WTC11 (cell line): ENCODE measurements around the gene LDB3. TPM values are rescaled to one million over a fixed set of nuclear protein-coding genes. Genes with fewer than 3 reads are reported as not detected.

Source experiments
- ATAC-seq: fragments of 200-7000 bp; cut with Tn5 transposase; 2 replicates; pipeline ENCODE4 v1.10.0; 2021; ENCODE audit warnings: mild to moderate bottlenecking, moderate library complexity
- CTCF ChIA-PET: fragments of 300-600 bp; sonication (Branson Sonifier 250); formaldehyde crosslinking; loops from one replicate; lab custom pipeline; 2021; ENCODE audit warnings: antibody characterized with exemption; lab: Charles Lee
- POLR2A ChIA-PET: fragments of 350-600 bp; sonication (Branson Sonifier 250); formaldehyde crosslinking; loops from one replicate; lab custom pipeline; 2021; ENCODE audit warnings: antibody characterized with exemption; lab: Charles Lee
- DNase-seq: peaks from one replicate; pipeline ENCODE4 v3.0.0; 2021; ENCODE audit warnings: low spot score
- H3K27ac Mint-ChIP-seq: 2 replicates; pipeline ENCODE4 v1.8.0; 2021; ENCODE audit warnings: mixed read lengths
- H3K27me3 Mint-ChIP-seq: 2 replicates; pipeline ENCODE4 v1.8.0; 2021; ENCODE audit warnings: low read depth, mild to moderate bottlenecking, moderate library complexity, mixed read lengths
- H3K36me3 Mint-ChIP-seq: 2 replicates; pipeline ENCODE4 v1.8.0; 2021; ENCODE audit warnings: mixed read lengths
- H3K4me1 Mint-ChIP-seq: 2 replicates; pipeline ENCODE4 v1.8.0; 2022; ENCODE audit warnings: mixed read lengths
- H3K4me3 Mint-ChIP-seq: 2 replicates; pipeline ENCODE4 v1.8.0; 2021; ENCODE audit warnings: mild to moderate bottlenecking, moderate library complexity, mixed read lengths
- H3K9me3 Mint-ChIP-seq: 2 replicates; pipeline ENCODE4 v1.8.0; 2021; ENCODE audit warnings: mixed read lengths
- CREB1 ChIP-seq: sonication (generic); formaldehyde crosslinking; IDR thresholded peaks from 2 replicates; pipeline ENCODE4 v1.8.0; 2023; ENCODE audit warnings: mild to moderate bottlenecking, missing genetic modification reagents
- ETV6 ChIP-seq: sonication (generic); formaldehyde crosslinking; IDR thresholded peaks from 2 replicates; pipeline ENCODE4 v1.8.1; 2022; ENCODE audit warnings: mild to moderate bottlenecking, missing genetic modification reagents
- FOXK1 ChIP-seq: sonication (generic); formaldehyde crosslinking; IDR thresholded peaks from 2 replicates; pipeline ENCODE4 v1.8.0; 2022; ENCODE audit warnings: mild to moderate bottlenecking, moderate library complexity, missing genetic modification reagents
- GABPB1 ChIP-seq: sonication (generic); formaldehyde crosslinking; IDR thresholded peaks from 2 replicates; pipeline ENCODE4 v1.8.1; 2023; ENCODE audit warnings: mild to moderate bottlenecking, missing genetic modification reagents
- GTF2I ChIP-seq: fragments of 250-450 bp; sonication (Bioruptor Pico); conservative IDR thresholded peaks from 2 replicates; pipeline ENCODE4 v1.4.0; 2021; ENCODE audit warnings: mild to moderate bottlenecking
- IRF2 ChIP-seq: sonication (generic); formaldehyde crosslinking; IDR thresholded peaks from 2 replicates; pipeline ENCODE4 v1.8.0; 2022; ENCODE audit warnings: low read depth, missing genetic modification reagents, borderline replicate concordance
- JAZF1 ChIP-seq: fragments of 250-450 bp; sonication (Bioruptor Pico); IDR thresholded peaks from 2 replicates; pipeline ENCODE4 v1.9.0; 2021; ENCODE audit warnings: moderate library complexity, mild to moderate bottlenecking, inconsistent platforms
- JUN ChIP-seq: sonication (generic); formaldehyde crosslinking; IDR thresholded peaks from 2 replicates; pipeline ENCODE4 v1.8.0; 2023; ENCODE audit warnings: mild to moderate bottlenecking, missing genetic modification reagents
- TCF7 ChIP-seq: sonication (generic); formaldehyde crosslinking; IDR thresholded peaks from 2 replicates; pipeline ENCODE4 v1.8.0; 2022; ENCODE audit warnings: mild to moderate bottlenecking, low read depth, missing genetic modification reagents, moderate library complexity
- TEAD4 ChIP-seq: sonication (generic); formaldehyde crosslinking; IDR thresholded peaks from 2 replicates; pipeline ENCODE4 v1.8.0; 2022; ENCODE audit warnings: mild to moderate bottlenecking, missing genetic modification reagents
- TP53 ChIP-seq: sonication (generic); formaldehyde crosslinking; IDR thresholded peaks from 2 replicates; pipeline ENCODE4 v1.8.1; 2023; ENCODE audit warnings: mild to moderate bottlenecking, missing genetic modification reagents
- ZNF138 ChIP-seq: sonication (generic); formaldehyde crosslinking; conservative IDR thresholded peaks from 2 replicates; pipeline ENCODE4 v1.8.1; 2022; ENCODE audit warnings: mild to moderate bottlenecking, moderate library complexity, missing genetic modification reagents
- ZNF219 ChIP-seq: sonication (generic); formaldehyde crosslinking; IDR thresholded peaks from 2 replicates; pipeline ENCODE4 v1.8.0; 2023; ENCODE audit warnings: missing genetic modification reagents, mild to moderate bottlenecking, borderline replicate concordance
- total RNA-seq: library from RNA; stranded (reverse); gene quantifications from 3 replicates; pipeline ENCODE4 v1.2.3, GENCODE V29; 2021
- TF ChIP-seq, protein P1 (sequence below): fragments of 250-450 bp; sonication (Bioruptor Pico); IDR thresholded peaks from 2 replicates; pipeline ENCODE4 v1.9.0; 2021; ENCODE audit warnings: mild to moderate bottlenecking
- TF ChIP-seq, protein P2 (sequence below): sonication (generic); formaldehyde crosslinking; IDR thresholded peaks from 2 replicates; pipeline ENCODE4 v1.8.0; 2023; ENCODE audit warnings: missing genetic modification reagents
- TF ChIP-seq, protein P3 (sequence below): sonication (generic); formaldehyde crosslinking; IDR thresholded peaks from 2 replicates; pipeline ENCODE4 v1.8.1; 2023; ENCODE audit warnings: mild to moderate bottlenecking, moderate library complexity, missing genetic modification reagents
- TF ChIP-seq, protein P4 (sequence below): sonication (generic); formaldehyde crosslinking; IDR thresholded peaks from 2 replicates; pipeline ENCODE4 v1.8.1; 2023; ENCODE audit warnings: mild to moderate bottlenecking, missing genetic modification reagents, moderate library complexity

LDB3 gene
- total RNA-seq, 1 experiment from 2014 or later = 0.42 TPM

DNA sequence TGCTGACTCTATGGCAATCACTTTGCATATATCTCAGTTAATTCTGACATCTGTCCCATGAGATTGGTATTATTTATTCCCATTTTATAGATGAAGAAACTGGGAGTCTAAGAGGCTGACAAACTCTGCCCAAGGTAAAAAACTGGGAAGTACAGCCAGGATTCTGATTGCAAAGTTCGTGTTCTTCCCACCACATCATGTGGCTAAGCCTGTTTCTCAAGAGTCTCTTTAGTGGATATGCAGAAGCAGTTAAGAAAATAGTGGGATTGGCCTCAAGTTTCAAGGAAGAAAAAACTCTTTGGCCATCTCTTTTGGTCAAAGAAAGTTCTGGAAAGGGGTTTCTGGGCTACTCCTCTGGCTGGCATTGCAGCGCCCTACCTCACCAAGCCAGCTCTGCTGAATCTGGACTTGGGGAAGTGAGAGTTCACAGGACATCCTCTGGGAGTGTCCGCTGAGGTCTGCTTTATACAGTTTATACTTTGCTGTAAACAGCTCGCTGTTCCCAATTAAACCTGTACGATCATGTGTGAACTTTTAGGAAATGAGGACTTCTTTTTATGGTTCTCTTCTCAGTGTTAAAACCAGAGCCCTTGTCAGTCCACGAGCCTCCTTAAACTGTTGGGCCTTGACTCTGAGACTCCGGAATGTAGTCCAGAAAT, 75.9 kb downstream of the LDB3 start (continued):
- TF ChIP-seq, protein P1, sequence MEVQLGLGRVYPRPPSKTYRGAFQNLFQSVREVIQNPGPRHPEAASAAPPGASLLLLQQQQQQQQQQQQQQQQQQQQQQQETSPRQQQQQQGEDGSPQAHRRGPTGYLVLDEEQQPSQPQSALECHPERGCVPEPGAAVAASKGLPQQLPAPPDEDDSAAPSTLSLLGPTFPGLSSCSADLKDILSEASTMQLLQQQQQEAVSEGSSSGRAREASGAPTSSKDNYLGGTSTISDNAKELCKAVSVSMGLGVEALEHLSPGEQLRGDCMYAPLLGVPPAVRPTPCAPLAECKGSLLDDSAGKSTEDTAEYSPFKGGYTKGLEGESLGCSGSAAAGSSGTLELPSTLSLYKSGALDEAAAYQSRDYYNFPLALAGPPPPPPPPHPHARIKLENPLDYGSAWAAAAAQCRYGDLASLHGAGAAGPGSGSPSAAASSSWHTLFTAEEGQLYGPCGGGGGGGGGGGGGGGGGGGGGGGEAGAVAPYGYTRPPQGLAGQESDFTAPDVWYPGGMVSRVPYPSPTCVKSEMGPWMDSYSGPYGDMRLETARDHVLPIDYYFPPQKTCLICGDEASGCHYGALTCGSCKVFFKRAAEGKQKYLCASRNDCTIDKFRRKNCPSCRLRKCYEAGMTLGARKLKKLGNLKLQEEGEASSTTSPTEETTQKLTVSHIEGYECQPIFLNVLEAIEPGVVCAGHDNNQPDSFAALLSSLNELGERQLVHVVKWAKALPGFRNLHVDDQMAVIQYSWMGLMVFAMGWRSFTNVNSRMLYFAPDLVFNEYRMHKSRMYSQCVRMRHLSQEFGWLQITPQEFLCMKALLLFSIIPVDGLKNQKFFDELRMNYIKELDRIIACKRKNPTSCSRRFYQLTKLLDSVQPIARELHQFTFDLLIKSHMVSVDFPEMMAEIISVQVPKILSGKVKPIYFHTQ (CRISPR knock-in tag) = no peak
- TF ChIP-seq FOXK1 (CRISPR knock-in tag) (no peak), TCF7 (CRISPR knock-in tag) (no peak), ETV6 (no peak), JAZF1 (CRISPR knock-in tag) (no peak), GABPB1 (no peak), IRF2 (CRISPR knock-in tag) (no peak)

DNA sequence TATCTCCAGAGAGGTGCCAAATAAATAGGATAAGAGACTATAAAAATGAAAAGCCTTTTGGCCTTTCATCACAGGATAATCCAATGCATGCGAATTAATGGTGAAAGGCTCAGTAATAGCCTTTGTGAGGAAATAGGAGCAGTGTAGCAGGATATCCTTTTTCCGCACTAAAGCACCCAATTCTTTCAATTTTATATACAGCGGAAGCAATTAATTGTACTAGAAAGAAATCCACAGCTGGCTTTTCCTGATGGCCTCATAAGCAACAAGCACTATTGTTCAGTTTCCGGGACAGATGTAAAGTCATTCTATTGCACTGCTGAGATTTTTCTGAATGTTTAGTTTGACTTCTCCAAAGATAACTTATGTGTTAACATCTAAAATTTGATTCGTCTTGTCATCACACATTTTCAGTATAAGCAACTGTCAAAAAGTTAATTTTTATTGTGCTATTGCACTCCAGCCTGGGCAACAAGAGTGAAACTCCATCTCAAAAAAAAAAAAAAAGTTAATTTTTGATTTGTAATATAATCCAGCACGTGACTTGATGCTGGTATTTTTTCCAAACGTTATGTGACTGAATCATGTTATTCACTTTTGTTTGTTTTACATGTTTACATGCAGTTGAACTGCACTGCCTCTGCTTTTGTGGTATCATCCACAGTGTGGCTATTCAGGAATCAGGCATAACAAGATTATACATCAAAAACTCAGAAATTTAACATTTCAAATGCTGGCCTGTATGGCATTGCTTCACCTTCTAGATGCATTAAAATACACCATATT, 79.7 kb downstream of the LDB3 start:
- H3K4me3 Mint-ChIP-seq = no peak overlapping the region
- no peaks in the 10 kb centered on the region for H3K27me3 Mint-ChIP-seq
- H3K36me3 Mint-ChIP-seq = no peaks in the 10 kb centered on the region
- POLR2A ChIA-PET = interaction anchor here (0.6 kb wide), 1 partner anchor 212 kb away, joined by 6 read pairs; no protein-coding TSS in a partner anchor
- no peaks in the 10 kb centered on the region for H3K9me3 Mint-ChIP-seq
- ATAC-seq = no peak
- TF ChIP-seq, protein P2, sequence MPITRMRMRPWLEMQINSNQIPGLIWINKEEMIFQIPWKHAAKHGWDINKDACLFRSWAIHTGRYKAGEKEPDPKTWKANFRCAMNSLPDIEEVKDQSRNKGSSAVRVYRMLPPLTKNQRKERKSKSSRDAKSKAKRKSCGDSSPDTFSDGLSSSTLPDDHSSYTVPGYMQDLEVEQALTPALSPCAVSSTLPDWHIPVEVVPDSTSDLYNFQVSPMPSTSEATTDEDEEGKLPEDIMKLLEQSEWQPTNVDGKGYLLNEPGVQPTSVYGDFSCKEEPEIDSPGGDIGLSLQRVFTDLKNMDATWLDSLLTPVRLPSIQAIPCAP = no peak
- no peak for TF ChIP-seq TEAD4 (CRISPR knock-in tag)
- TF ChIP-seq, protein P3, sequence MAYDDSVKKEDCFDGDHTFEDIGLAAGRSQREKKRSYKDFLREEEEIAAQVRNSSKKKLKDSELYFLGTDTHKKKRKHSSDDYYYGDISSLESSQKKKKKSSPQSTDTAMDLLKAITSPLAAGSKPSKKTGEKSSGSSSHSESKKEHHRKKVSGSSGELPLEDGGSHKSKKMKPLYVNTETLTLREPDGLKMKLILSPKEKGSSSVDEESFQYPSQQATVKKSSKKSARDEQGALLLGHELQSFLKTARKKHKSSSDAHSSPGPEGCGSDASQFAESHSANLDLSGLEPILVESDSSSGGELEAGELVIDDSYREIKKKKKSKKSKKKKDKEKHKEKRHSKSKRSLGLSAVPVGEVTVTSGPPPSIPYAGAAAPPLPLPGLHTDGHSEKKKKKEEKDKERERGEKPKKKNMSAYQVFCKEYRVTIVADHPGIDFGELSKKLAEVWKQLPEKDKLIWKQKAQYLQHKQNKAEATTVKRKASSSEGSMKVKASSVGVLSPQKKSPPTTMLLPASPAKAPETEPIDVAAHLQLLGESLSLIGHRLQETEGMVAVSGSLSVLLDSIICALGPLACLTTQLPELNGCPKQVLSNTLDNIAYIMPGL (CRISPR knock-in tag) = no peak
- no peak for TF ChIP-seq GTF2I (CRISPR knock-in tag)
- TF ChIP-seq ZNF138 (CRISPR knock-in tag) = no peak
- CTCF ChIA-PET = interaction anchor here (1.2 kb wide), 1 partner anchor 8 kb away, joined by 3 read pairs; the partner anchor contains the start of gene BMPR1A
- no peak overlapping the region for H3K27ac Mint-ChIP-seq
- no peak for DNase-seq
- H3K4me1 Mint-ChIP-seq = peaks cover 27% of the 10 kb centered on the region

DNA sequence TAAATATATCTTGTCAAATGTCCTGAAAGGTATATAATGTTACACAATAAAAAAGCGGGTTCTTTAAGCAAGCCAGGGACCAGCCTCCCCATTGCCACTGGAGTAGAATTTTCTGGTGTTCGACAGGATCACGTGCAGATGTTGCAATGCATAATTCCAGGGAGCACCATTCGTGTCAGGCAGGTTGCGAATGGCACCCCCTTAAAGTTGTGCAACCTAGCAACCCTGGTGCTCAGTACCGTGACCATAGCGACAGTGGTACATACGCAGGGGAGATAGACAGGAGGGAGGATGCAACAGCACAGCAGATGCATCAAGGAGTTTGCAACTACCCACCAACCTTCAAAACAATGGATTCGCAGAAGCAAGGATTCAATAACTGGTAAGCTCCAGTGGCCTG, 81.5 kb downstream of the LDB3 start:
- H3K27ac Mint-ChIP-seq = no peak overlapping the region
- no peak overlapping the region for H3K4me3 Mint-ChIP-seq
- no peak for DNase-seq
- peaks cover 33% of the 10 kb centered on the region for H3K4me1 Mint-ChIP-seq
- TF ChIP-seq ZNF219 (CRISPR knock-in tag) = no peak
- TF ChIP-seq, protein P2 = no peak
- no peak for TF ChIP-seq TCF7 (CRISPR knock-in tag)
- no peak for TF ChIP-seq GABPB1
- TF ChIP-seq CREB1 (CRISPR knock-in tag) = no peak
- TF ChIP-seq, protein P4, sequence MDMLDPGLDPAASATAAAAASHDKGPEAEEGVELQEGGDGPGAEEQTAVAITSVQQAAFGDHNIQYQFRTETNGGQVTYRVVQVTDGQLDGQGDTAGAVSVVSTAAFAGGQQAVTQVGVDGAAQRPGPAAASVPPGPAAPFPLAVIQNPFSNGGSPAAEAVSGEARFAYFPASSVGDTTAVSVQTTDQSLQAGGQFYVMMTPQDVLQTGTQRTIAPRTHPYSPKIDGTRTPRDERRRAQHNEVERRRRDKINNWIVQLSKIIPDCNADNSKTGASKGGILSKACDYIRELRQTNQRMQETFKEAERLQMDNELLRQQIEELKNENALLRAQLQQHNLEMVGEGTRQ (CRISPR knock-in tag) = no peak
- TF ChIP-seq TP53 (CRISPR knock-in tag) = no peak
- TF ChIP-seq JUN = no peak
- H3K27me3 Mint-ChIP-seq = no peaks in the 10 kb centered on the region
- H3K9me3 Mint-ChIP-seq = no peaks in the 10 kb centered on the region
- ATAC-seq = no peak
- CTCF ChIA-PET = no interaction called here
- no peaks in the 10 kb centered on the region for H3K36me3 Mint-ChIP-seq
- POLR2A ChIA-PET = no interaction called here
